Endothelial cell (in vitro differentiated cells): ENCODE data around the gene PPP1R9A. TPM values are rescaled to one million over a fixed set of nuclear protein-coding genes. Genes with fewer than 3 reads are reported as not detected.

Experiments
- DNase-seq: peaks from one replicate; pipeline ENCODE4 v3.0.0; 2021; ENCODE audit warnings: low spot score
- H3K27ac Mint-ChIP-seq: one replicate; pipeline ENCODE4 v1.8.0; 2021; ENCODE audit warnings: mixed read lengths, inconsistent platforms; ENCODE audit not compliant: unreplicated experiment
- H3K27me3 Mint-ChIP-seq: one replicate; pipeline ENCODE4 v1.8.0; 2021; ENCODE audit warnings: mild to moderate bottlenecking, moderate library complexity, mixed read lengths, inconsistent platforms; ENCODE audit not compliant: unreplicated experiment
- H3K36me3 Mint-ChIP-seq: one replicate; pipeline ENCODE4 v1.8.0; 2021; ENCODE audit warnings: mild to moderate bottlenecking, low read depth, mixed read lengths, inconsistent platforms; ENCODE audit not compliant: unreplicated experiment
- H3K4me1 Mint-ChIP-seq: one replicate; pipeline ENCODE4 v1.8.0; 2021; ENCODE audit warnings: mild to moderate bottlenecking, mixed read lengths, inconsistent platforms; ENCODE audit not compliant: unreplicated experiment
- H3K4me3 Mint-ChIP-seq: one replicate; pipeline ENCODE4 v1.8.0; 2021; ENCODE audit warnings: mild to moderate bottlenecking, mixed read lengths, inconsistent platforms; ENCODE audit not compliant: unreplicated experiment
- H3K9me3 Mint-ChIP-seq: one replicate; pipeline ENCODE4 v1.8.0; 2021; ENCODE audit warnings: mixed read lengths, inconsistent platforms; ENCODE audit not compliant: unreplicated experiment
- CTCF ChIP-seq: fragments of 200-600 bp; sonication (generic); IDR thresholded peaks from one replicate; pipeline ENCODE4 v1.5.0; 2021; ENCODE audit warnings: antibody characterized with exemption; ENCODE audit not compliant: unreplicated experiment
- total RNA-seq: library from RNA; stranded (reverse); fragmentation: NEBNext Ultra II Directional; extraction: Animal tissue kit (Norgen Biotek cat#: 25700); gene quantifications from one replicate; pipeline ENCODE4 v1.2.1, GENCODE V29; 2021; ENCODE audit not compliant: unreplicated experiment

PPP1R9A gene
- total RNA-seq, 1 donor from 2014 or later = 22.2 TPM

- no peak for DNase-seq
- H3K27me3 Mint-ChIP-seq = no peaks in the 10 kb centered on the region
- peaks cover 9% of the 10 kb centered on the region for H3K4me1 Mint-ChIP-seq
- peaks cover 4% of the 10 kb centered on the region for H3K36me3 Mint-ChIP-seq
- H3K4me3 Mint-ChIP-seq = no peak overlapping the region
- H3K27ac Mint-ChIP-seq = no peak overlapping the region
- TF ChIP-seq CTCF = no peak
- no peaks in the 10 kb centered on the region for H3K9me3 Mint-ChIP-seq
These were observed 405.2 kb downstream of the PPP1R9A start for GRCh38 chr7:95312561-95312960.

- peaks cover 4% of the 10 kb centered on the region for H3K36me3 Mint-ChIP-seq
- no peak overlapping the region for H3K27ac Mint-ChIP-seq
- H3K9me3 Mint-ChIP-seq = no peaks in the 10 kb centered on the region
- TF ChIP-seq CTCF = no peak
- DNase-seq = no peak
- no peaks in the 10 kb centered on the region for H3K27me3 Mint-ChIP-seq
- peaks cover 9% of the 10 kb centered on the region for H3K4me1 Mint-ChIP-seq
- H3K4me3 Mint-ChIP-seq = no peak overlapping the region
These were observed 409.2 kb downstream of the PPP1R9A start for GRCh38 chr7:95316588-95316987.

- Mint-ChIP-seq H3K36me3 (peaks cover 4% of the 10 kb centered on the region), H3K27me3 (no peaks in the 10 kb centered on the region), H3K27ac (no peak overlapping the region), H3K4me3 (no peak overlapping the region), H3K4me1 (peaks cover 9% of the 10 kb centered on the region), H3K9me3 (no peaks in the 10 kb centered on the region)
- no peak for TF ChIP-seq CTCF
- no peak for DNase-seq
These were observed 410.2 kb downstream of the PPP1R9A start for GRCh38 chr7:95317546-95317945.

- no peaks in the 10 kb centered on the region for H3K9me3 Mint-ChIP-seq
- H3K27me3 Mint-ChIP-seq = no peaks in the 10 kb centered on the region
- peaks cover 4% of the 10 kb centered on the region for H3K36me3 Mint-ChIP-seq
- peaks cover 9% of the 10 kb centered on the region for H3K4me1 Mint-ChIP-seq
- no peak for DNase-seq
- H3K27ac Mint-ChIP-seq = no peak overlapping the region
- H3K4me3 Mint-ChIP-seq = no peak overlapping the region
- TF ChIP-seq CTCF = no peak
These were observed 410.6 kb downstream of the PPP1R9A start for GRCh38 chr7:95317966-95318365.

GRCh38 chr7:95318501-95319100 lies 411.2 kb downstream of the PPP1R9A start:
- Mint-ChIP-seq H3K36me3 (peaks cover 4% of the 10 kb centered on the region), H3K27ac (no peak overlapping the region), H3K4me1 (peaks cover 9% of the 10 kb centered on the region)

More at GRCh38 chr7:95318501-95319100, 411.2 kb downstream of the PPP1R9A start:
- no peaks in the 10 kb centered on the region for H3K27me3 Mint-ChIP-seq
- H3K4me3 Mint-ChIP-seq = no peak overlapping the region
- DNase-seq = no peak
- no peak for TF ChIP-seq CTCF
- no peaks in the 10 kb centered on the region for H3K9me3 Mint-ChIP-seq
